HG02970 (cell line): Measurements from ENCODE around the gene LINC01488.

Source experiments
- ATAC-seq: cut with Tn5 transposase; IDR thresholded peaks from one replicate; pipeline ENCODE4 v1.9.1; 2021; ENCODE audit warnings: mild to moderate bottlenecking, moderate library complexity, moderate number of reproducible peaks; ENCODE audit not compliant: unreplicated experiment, low FRiP score

Gene LINC01488

DNA sequence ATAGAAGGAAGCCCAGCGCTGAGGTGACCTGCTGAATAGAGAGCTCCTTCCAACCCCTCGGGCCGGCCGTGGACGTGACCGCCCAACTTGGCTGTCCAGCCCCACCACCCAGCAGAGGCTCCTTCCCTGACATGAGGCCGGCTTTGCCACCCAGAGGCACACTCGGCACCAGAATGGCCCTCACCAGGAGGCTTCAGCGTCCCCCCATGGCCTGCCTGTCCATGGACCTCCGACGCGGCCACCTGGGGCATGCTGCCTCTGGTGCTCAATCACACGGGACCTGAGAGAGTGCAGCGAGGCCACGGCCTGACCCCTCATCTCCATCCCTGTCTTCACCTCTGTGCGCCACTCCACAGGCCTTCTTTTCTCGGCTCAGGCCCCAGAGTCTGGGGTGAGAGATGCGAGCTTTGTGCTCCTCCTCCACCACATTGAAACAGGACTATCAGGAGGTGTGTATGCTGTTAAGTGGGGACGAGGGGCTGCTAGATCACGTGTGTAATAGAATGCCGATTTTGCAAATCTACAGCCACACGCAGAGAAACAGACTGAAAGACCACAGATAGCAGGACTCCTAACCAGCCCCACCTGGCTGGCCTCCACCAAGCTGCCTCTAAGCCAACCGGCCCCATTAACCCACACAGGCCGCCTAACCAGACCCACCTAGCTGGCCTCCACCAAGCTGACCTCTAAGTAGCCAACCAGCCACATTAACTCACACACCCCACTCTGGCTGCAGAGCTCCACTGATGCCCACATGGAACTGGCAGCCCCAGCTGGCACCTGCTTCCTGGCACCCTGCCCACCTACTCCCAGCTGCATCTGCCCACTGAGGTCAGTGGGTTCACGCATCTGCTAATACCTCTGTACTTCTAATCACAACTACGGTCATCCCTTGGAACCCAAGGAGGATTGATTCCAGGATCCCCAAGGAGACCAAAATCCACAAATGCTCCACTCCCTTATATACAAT, 20.7 kb downstream of the LINC01488 start:
- no peak for ATAC-seq

DNA sequence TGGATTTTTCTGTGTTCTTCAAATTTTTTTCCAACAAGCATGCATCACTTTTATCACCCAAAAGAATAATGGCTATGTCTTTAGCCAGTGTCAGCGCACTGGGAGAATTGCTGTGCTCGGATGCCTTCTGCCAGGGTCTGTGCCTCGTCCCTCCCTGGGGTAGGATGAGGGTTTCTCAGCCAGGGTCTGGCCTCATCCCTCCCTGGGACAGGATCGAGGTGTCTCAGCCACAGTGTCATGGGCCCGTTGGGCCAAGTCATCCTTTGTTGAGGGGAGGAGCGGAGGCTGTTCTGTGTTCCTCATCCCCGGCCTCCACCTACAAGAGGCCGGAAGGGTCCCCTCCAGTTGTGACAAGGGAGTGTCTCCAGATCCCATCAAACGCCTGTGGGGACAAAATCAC, 22.7 kb downstream of the LINC01488 start:
- no peak for ATAC-seq

DNA sequence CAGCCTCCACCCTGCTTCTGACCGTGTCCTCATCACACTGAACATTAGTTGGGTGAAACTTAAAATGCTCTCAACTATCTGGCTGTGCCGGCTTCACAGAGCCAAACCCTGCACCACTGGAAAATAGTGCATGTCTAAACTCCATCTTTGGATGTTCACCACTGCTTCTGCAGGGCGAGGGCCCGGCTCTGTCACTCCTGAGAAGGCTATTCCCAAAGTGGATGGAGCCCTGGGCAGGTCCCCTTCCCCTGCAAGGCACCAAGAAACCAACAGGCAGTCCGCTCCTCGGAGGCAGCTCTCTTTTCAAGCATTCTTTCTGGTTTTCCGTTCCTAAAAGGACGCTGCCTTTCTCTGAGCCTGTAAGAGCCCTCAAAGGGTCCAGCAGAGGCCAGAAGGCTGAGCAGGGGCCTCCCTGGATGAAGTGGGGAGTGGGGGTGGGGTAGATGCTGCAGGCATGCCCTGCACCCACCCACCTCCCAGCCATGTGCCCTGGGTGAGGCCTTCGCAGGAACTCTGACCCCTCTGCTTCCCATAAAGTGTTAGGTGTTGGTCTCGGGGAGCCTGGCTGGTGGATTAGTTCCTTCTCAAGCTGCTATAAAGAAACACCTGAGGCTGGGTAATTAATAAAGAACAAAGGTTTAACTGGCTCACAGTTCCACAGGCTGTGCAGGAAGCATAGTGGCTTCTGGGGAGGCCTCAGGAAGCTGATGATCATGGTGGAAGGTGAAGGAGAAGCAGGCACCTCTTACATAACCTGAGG, 23.3 kb downstream of the LINC01488 start:
- no peak for ATAC-seq

DNA sequence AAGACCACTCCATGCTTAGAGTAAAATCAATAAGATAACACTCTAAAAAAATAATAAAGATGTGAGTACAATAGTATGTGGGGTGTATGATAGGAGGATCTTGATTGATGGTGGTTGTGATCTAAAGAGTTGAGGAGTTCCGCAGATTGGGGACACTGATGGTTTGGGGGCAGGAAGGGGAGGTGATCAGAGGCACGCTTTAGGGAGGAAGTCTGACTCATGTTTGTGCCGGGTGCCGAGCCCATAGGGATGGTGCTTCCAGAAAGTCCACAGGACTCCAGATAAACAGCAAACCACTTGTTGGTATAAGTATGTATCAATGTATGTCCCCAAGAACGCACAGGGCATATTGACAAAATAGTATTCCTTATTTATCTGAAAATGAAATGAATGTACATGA, 27.5 kb downstream of the LINC01488 start:
- ATAC-seq, result no peak

DNA sequence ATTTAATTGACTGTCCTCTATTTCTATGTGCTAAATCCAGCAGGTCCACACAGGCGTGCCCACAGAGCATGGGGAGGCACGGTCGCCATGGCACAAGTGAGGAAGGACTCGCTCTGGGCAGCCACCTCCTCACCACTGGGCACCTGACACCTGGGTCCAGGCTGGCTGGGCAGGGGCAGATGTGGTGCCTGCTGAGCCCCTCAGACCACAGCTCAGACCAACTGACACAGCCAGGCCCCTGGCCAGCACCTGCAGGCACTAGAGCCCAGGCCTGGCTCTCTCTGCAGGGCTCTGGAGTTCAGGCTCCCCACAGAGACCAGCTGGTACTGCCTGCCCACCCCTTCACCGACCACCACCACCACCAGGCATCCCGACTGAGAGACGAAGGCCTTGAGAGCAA, 27.9 kb downstream of the LINC01488 start:
- ATAC-seq, result no peak

DNA sequence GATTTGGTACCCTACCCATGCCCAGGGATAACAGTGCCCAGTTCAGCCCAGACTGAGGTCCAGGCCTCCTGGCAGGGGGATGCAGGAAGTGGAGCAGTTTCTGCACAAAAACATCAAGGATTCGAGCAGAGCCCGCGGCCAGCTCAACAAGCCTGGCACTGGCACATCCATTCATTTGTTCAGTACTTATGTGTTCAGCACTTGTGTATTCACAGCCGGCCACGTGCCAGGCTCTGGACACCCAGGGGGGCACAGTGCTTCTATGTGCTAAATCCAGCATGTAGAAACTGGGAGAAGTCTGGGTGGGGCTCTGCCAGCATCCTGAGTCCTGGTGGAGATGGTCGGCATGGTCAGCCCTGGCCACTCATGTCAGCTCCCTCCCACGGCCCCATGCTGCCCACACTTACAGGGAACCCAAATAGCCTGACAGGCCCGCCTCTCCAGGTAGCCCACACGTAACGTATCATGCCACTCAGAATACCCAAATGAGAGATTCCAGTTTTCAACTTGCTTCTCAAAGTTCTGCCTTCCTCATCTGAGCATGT, 28.5 kb downstream of the LINC01488 start:
- no peak for ATAC-seq

DNA sequence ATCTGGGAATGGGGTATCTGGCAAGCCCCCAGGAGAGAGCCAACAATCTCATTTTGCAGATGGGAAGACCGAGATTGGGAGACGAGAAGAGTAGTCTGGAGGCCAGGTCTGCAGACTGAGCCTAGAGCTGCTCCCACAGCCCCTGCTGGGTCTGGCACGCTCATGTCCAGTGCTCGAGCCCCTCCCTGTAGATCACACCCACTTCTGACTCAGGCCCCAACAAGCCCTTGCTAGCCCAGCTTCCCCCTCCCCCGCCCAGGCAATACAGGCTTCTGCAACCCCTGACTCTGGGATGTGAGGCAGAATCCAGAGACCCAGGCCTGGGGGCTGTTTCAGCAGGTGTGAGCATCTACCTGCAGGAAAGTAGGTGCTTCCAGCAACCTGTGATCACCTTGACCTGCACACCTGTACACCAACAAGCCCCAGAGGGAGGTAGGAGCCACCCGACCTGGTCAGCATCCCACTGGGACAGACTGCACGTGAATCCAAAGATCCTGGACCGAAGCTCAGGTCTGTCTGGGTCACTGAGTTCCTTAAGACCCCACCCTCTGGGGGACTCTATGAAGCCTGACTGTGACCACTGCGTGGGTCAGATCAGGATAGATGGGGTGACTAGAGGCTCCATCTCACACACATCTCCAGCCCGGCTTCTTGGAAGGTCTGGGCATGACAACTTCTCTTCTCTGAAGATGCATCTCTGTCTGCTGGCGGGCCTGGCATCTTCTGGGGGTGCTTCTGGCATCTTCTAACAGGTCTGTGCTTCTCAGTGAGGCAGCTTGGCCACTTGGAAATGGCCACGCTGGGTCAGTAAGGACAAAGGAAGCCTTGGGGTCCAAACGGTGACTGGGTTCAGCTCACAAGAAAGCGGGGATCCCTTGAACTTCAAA, 29.3 kb downstream of the LINC01488 start:
- no peak for ATAC-seq

DNA sequence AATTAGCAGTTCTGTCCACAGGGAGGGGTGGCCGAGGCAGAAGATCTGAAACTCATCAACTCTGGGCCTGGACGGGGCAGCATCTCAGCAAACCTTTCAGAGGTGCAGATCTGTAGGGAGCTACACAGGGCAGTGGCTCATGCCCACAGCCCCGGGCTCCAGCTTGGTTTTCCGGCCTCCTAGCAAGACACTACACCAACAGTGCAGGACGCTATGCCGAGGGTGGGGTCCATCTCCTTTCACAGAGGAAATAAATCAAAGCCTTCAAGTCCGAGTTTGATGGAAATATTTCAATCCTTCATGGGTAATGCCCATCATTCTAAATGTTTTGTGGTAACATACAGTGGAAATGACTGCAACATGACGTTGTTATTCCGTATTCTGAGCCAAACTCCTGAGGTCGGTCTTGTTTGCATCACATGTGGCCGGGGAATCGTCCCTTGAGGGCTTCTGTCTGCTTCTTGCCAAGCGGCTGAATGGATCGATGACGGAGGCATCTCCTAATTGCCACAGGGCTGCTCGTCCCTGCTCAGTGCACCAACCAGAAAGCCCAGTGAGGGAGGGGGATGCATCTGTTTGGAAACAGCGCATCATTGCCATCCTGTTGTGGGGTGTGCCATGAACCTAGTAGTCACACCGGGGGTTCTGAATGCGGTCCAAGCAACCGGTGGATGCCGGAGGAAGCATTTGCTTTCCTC, 30.0 kb downstream of the LINC01488 start:
- ATAC-seq, result no peak

DNA sequence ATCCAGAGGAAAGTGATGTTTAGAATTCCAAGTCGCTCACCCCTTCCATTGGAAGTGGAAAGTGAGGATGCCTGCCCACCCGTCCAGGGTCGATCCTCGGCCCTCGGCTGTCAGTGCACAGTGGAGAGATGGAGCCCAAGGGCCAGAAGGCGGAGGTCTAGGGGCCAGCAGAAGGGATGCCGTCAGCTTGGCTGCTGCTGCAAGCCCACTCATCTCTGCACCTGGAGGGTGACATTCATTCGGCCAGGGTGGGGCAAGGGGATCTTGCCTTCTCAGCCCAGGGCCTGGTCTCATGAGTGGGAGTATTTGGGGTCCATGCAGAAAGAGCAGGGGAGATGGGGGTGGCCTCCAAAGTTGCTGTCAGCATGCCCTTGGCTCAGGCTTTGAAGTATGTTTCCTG, 30.7 kb downstream of the LINC01488 start:
- no peak for ATAC-seq

DNA sequence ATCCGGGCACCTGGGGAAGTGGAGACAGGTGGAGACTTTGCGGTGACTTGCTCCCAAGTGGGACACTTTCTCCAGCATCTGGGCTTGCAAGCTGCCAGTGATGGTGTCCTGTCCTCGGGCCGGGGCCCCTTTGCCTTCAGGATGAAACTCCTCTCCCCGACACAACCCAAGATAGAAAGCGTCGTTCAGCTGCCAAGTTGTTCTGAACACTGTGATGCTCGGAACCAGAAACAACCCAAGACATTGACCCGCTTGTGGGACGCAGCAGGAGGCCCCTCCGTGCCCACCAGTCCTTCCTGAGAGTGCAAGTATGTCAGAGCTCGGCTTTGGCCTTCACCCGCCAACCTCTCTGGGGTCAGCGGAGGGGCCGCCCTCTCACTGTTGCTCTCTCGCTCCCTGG, 31.3 kb downstream of the LINC01488 start:
- no peak for ATAC-seq

DNA sequence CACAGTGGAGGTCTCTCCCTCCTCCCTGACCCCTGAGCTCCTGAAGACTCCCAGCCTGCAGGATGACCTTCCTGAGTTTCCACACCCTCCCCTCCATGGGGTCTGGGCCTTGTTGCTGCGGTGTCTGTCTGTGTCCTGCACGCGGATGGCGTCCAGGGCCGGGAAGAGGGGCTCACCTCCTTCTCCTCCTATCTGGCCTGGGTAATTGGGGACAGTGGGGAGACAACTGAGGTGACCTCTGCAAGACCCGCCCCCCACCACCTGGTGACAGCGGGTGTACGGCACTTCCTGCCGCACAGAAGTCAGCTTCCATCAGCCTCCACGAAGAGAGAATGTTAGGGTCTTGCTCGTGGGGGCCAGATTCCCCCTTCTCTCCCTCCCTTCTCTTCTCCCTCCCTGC, 31.7 kb downstream of the LINC01488 start:
- no peak for ATAC-seq

DNA sequence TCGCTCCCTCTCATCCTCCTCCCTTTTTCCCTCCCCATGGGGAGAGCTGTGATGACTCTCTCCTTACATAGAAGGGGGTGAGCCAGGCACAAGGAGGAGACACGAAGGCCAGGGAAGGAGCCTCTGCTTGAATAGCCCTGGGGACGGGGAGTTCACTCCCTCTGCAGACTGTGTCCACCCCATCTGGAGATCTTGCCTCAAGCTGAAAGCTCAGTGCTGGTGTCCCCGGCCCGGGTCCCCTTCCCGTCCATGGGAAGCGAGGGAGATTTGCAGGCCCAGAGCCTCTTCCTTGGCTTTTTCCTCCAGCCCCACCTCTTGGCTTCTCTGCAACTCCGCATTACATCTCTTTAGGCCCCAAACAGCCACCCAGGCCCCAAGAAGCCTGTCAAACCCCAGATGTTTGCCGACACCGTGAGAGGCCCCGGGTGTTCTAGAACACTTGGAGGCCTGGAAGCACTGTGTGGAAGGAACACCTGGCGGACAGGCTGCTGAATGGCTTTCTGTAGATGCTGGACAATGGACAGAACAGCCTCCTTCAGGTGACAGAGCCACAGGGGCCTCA, 32.3 kb downstream of the LINC01488 start:
- ATAC-seq, result no peak

DNA sequence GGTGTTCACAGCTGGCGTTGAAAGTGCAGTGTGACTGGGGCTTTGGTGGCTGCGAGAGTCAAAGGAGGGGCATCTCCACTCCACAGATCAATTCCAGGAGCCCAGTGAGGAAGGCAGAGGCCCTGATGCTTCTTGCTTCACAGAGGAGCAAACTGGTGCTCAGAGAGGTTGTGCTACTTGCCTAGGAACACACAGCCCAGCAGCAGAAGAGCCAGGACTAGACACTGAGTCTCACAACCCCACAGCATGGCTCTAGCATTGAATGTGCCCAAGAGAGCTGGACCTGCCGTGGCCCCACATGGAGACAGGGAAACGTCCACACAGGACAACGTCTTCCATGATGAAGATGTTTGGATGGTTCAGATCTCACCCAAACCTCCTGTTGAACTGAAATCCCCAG, 33.3 kb downstream of the LINC01488 start:
- ATAC-seq, result no peak

DNA sequence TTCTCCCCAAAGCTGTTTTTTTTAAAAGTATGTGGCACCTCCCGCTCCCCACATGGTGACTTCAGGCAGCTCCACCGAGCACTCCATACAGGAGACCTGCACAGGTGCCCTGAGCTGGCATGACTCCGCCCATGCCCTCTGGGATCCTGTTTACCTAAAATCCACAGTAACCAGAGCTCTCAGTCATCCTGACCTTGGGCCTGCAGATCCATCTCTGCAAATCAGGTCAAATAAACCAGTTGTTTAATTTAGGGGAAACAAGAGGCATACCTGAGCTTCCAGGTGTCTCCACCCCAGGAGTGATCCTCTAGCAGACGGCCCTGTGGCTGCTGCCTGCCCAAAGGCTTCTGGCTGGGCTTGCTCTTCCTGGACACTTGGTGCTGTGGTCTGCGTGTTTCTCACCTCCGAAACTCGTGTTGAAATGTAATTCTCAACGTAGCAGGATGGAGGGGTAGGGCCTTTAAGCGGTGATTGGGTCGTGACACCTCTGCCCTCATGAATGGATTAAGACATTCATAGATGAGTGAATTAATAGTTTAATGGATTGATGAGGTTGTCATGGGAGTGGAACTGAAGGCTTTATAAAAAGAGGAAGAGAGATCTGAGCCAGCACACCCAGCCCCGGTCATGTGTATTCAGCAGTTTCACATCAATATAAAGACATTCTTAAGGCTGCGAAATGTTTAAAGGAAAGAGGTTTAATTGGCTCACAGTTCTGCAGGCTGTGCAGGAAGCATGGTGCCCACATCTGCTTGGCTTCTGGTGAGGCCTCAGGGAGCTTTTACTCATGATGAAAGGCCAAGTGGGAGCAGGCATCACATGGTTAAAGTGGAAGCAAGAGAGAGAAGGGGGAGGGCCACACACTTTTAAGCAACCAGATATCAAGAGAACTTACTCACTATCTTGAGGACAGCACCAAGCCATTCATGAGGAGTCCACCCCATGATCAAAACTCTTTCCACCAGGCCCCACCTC, 34.1 kb downstream of the LINC01488 start:
- ATAC-seq, result no peak

DNA sequence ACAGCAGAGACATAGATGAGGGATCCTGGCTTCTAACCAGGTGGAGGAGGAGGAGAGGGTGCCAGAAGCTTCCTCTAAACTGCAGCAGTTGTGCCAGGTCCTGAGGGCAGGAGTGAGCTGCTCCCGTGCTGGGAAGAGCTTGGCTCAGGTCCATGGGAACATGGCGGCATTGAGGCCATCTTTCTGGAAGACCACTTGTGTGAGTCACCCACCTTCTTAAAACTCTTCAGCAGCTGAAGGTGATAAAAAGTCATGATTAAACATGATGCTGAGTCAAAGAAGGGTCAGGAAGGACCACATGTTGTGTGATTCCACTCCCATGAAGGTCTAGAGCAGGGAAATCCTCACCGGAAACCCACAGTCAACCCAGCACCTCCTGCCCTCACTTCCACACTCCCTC, 35.1 kb downstream of the LINC01488 start:
- ATAC-seq, result no peak

DNA sequence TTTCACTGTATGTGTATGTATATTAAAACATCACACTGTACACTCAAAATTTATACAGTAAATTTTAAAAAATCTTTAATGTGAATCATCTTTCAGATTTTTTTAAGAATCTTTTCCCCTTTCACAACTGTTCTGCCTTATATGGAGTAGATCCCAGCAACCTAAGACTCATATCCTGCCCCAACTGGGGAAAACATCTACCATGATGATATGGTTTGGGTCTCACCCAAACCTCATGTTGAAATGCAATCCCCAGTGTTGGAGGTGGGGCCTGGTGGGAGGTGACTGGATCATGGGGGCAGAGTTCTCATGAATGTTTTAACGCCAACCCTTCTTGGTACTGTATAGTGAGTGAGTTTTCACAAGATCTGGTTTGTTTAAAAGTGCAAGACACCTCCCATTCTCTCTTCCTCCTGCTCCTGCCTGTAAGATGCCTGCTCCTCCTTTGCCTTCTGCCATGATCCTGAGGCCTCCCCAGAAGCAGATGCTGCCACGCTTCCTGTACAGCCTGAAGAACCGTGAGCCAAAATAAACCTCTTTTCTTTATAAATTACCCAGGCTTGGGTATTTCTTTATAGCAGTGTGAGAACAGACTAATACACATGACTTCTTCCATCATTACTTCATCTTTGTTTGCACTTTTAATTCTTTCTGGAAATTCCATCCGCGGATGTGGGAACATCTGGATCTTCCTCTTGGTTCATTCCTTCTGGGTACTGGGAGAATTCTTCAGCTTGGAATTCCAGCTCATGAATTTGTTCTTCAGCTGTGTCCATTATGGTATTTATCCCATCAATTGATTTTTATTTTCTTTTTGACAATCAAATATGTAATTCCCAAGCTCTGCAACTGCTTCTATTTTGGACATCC, 36.9 kb downstream of the LINC01488 start:
- ATAC-seq, result no peak

DNA sequence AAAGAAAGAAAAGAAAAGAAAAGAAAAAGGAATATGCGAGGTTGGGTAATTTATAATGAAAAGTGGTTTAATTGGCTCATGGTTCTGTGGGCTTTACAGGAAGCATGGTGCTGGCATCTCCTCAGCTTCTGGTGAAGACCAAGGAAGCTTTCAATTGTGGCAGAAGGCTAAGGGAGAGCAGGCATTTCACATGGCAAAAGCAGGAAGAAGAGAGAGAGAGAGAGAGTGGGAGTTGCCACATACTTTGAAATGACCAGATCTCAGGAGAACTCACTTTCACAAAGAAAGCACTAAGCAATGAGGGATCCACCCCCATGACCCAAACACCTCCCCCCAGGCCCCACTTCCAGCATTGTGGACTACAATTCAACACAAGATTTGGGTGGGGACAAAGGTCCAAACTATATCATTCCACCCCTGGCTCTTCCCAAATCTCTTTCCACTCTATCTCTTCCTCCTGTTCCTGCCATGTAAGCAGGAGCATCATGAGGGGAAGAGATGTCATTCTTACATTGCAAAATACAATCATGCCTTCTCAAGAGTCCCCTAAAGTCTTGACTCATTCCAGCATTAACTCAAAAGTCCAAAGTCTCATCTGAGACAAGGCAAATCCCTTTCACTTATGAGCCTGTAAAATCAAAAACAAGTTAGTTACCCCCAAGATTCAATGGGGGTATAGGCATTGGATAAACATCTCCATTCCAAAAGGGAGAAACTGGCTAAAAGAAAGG, 38.9 kb downstream of the LINC01488 start:
- ATAC-seq, result no peak
